ENCODE results near the gene CRYBG2.

Gene CRYBG2

GRCh38 chr1:26372039-26372438 lies 18.1 kb upstream of the CRYBG2 start:
- Histone ChIP-seq H3K4me3 (ENCODE audit: low read depth in 1 of 2, low read length in 2 of 2) (no peak overlapping the region), H3K9me3 (ENCODE audit: control insufficient read depth in 1 of 2, low read length in 2 of 2) (no peaks in the 10 kb centered on the region), H3K9ac (ENCODE audit: low read depth in 1 of 2, low read length in 2 of 2) (no peak overlapping the region), H3K27ac (ENCODE audit: low read depth, low read length) (no peak overlapping the region), H3K4me1 (ENCODE audit: control insufficient read depth in 1 of 2, insufficient read depth in 2 of 2, low read length in 2 of 2) (peaks cover 0 to 5% of the 10 kb centered on the region in 2 donors), H3K27me3 (ENCODE audit: control insufficient read depth in 1 of 2, insufficient read depth in 2 of 2, low read length in 2 of 2) (no peaks in the 10 kb centered on the region), H3K36me3 (ENCODE audit: control insufficient read depth in 1 of 2, insufficient read depth in 2 of 2, low read length in 2 of 2) (no peaks in the 10 kb centered on the region)

DNA sequence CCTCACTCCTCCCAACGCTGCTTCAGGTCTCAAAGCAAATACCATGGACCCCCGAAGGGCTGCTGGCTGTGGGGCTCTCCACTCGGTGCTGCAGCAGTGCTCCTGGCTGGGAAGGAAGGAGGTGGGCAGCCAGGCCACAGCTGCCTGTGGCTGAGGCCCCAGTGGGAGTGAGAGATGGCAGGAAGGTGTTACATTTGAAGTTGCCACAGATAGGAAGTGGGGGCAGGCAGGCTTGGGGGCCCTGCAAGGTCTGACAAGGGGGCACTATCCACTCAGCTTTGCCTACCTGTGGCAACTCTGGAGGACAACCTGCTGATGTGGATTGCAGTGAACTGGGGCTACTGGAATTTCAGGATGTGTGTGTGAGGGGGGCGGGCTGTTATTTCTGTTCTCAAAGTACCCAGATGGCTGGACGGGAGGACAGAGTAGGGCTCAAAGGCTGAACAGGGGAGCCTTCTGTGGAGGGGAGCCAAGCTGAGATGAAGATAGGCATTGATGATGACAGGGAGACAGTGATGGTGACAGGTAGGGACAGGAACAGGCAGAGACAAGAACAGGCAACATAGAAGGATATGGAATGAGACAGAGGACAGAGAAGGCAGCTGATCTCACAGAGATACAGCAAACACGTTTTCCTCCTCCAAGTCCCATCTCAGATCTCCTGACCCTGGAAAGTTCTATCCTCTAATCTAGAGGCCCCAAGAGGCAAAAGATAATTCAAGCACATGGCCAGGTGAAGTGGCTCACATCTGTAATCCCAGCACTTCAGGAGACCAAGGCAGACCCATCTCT lies 16.9 kb upstream of the CRYBG2 start:
- H3K27ac ChIP-seq (ENCODE audit: low read depth, low read length): no peak overlapping the region
- H3K4me1 ChIP-seq (ENCODE audit: control insufficient read depth in 1 of 2, insufficient read depth in 2 of 2, low read length in 2 of 2): peaks cover 0 to 5% of the 10 kb centered on the region in 2 donors
- H3K36me3 ChIP-seq (ENCODE audit: control insufficient read depth in 1 of 2, insufficient read depth in 2 of 2, low read length in 2 of 2): no peaks in the 10 kb centered on the region
- H3K9me3 ChIP-seq (ENCODE audit: control insufficient read depth in 1 of 2, low read length in 2 of 2): no peaks in the 10 kb centered on the region
- H3K4me3 ChIP-seq (ENCODE audit: low read depth in 1 of 2, low read length in 2 of 2): no peak overlapping the region
- no peaks in the 10 kb centered on the region for H3K27me3 ChIP-seq (ENCODE audit: control insufficient read depth in 1 of 2, insufficient read depth in 2 of 2, low read length in 2 of 2)
- no peak overlapping the region for H3K9ac ChIP-seq (ENCODE audit: low read depth in 1 of 2, low read length in 2 of 2)

DNA sequence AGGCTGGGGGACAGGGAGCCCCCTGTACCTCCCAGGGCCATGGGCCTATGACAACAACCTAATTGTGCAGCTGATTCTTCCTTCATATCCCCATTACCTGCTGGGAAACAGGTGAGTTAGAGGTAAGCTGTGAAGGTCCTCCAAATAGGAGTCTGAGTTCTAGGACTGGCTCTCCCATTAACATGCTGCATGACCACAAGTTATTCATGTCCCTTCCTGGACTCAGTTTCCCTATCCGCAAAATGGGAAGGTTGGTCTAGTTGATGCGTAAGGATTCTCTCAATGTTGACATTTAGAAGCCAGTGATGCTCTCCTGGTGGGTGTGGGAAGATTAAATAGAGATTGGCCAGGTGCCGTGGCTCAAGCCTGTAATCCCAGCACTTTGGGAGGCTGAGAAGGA lies 14.6 kb upstream of the CRYBG2 start:
- Histone ChIP-seq H3K9me3 (ENCODE audit: control insufficient read depth in 1 of 2, low read length in 2 of 2) (no peaks in the 10 kb centered on the region), H3K27me3 (ENCODE audit: control insufficient read depth in 1 of 2, insufficient read depth in 2 of 2, low read length in 2 of 2) (peaks cover 3 to 4% of the 10 kb centered on the region in 2 donors)

GRCh38 chr1:26368006-26368405 lies 14.1 kb upstream of the CRYBG2 start:
- no peaks in the 10 kb centered on the region for H3K9me3 ChIP-seq (ENCODE audit: control insufficient read depth in 1 of 2, low read length in 2 of 2)
- no peaks in the 10 kb centered on the region for H3K36me3 ChIP-seq (ENCODE audit: control insufficient read depth in 1 of 2, insufficient read depth in 2 of 2, low read length in 2 of 2)
- H3K27me3 ChIP-seq (ENCODE audit: control insufficient read depth in 1 of 2, insufficient read depth in 2 of 2, low read length in 2 of 2): peaks cover 3 to 4% of the 10 kb centered on the region in 2 donors
- H3K9ac ChIP-seq (ENCODE audit: low read depth in 1 of 2, low read length in 2 of 2): no peak overlapping the region
- no peak overlapping the region for H3K27ac ChIP-seq (ENCODE audit: low read depth, low read length)
- H3K4me1 ChIP-seq (ENCODE audit: control insufficient read depth in 1 of 2, insufficient read depth in 2 of 2, low read length in 2 of 2): peaks cover 0 to 8% of the 10 kb centered on the region in 2 donors
- H3K4me3 ChIP-seq (ENCODE audit: low read depth in 1 of 2, low read length in 2 of 2): no peak overlapping the region

More for the DNA sequence above, 14.6 kb upstream of the CRYBG2 start:
- no peak overlapping the region for H3K9ac ChIP-seq (ENCODE audit: low read depth in 1 of 2, low read length in 2 of 2)
- no peak overlapping the region for H3K4me3 ChIP-seq (ENCODE audit: low read depth in 1 of 2, low read length in 2 of 2)
- no peaks in the 10 kb centered on the region for H3K36me3 ChIP-seq (ENCODE audit: control insufficient read depth in 1 of 2, insufficient read depth in 2 of 2, low read length in 2 of 2)
- H3K4me1 ChIP-seq (ENCODE audit: control insufficient read depth in 1 of 2, insufficient read depth in 2 of 2, low read length in 2 of 2): peaks cover 0 to 8% of the 10 kb centered on the region in 2 donors
- H3K27ac ChIP-seq (ENCODE audit: low read depth, low read length): no peak overlapping the region

- Histone ChIP-seq H3K4me1 (ENCODE audit: control insufficient read depth in 1 of 2, insufficient read depth in 2 of 2, low read length in 2 of 2) (peaks cover 0 to 4% of the 10 kb centered on the region in 2 donors), H3K36me3 (ENCODE audit: control insufficient read depth in 1 of 2, insufficient read depth in 2 of 2, low read length in 2 of 2) (no peaks in the 10 kb centered on the region), H3K4me3 (ENCODE audit: low read depth in 1 of 2, low read length in 2 of 2) (no peak overlapping the region), H3K9me3 (ENCODE audit: control insufficient read depth in 1 of 2, low read length in 2 of 2) (no peaks in the 10 kb centered on the region), H3K27ac (ENCODE audit: low read depth, low read length) (no peak overlapping the region), H3K9ac (ENCODE audit: low read depth in 1 of 2, low read length in 2 of 2) (no peak overlapping the region), H3K27me3 (ENCODE audit: control insufficient read depth in 1 of 2, insufficient read depth in 2 of 2, low read length in 2 of 2) (peaks cover 3 to 4% of the 10 kb centered on the region in 2 donors)
Observed at GRCh38 chr1:26367441-26367840, 13.5 kb upstream of the CRYBG2 start.

GRCh38 chr1:26364956-26365355 lies 11.0 kb upstream of the CRYBG2 start:
- H3K27me3 ChIP-seq (ENCODE audit: control insufficient read depth in 1 of 2, insufficient read depth in 2 of 2, low read length in 2 of 2): peaks cover 18 to 25% of the 10 kb centered on the region in 2 donors
- no peak overlapping the region for H3K27ac ChIP-seq (ENCODE audit: low read depth, low read length)
- no peaks in the 10 kb centered on the region for H3K9me3 ChIP-seq (ENCODE audit: control insufficient read depth in 1 of 2, low read length in 2 of 2)
- peaks cover 6 to 17% of the 10 kb centered on the region in 2 donors for H3K4me1 ChIP-seq (ENCODE audit: control insufficient read depth in 1 of 2, insufficient read depth in 2 of 2, low read length in 2 of 2)
- H3K36me3 ChIP-seq (ENCODE audit: control insufficient read depth in 1 of 2, insufficient read depth in 2 of 2, low read length in 2 of 2): no peaks in the 10 kb centered on the region
- no peak overlapping the region for H3K4me3 ChIP-seq (ENCODE audit: low read depth in 1 of 2, low read length in 2 of 2)
- no peak overlapping the region for H3K9ac ChIP-seq (ENCODE audit: low read depth in 1 of 2, low read length in 2 of 2)

DNA sequence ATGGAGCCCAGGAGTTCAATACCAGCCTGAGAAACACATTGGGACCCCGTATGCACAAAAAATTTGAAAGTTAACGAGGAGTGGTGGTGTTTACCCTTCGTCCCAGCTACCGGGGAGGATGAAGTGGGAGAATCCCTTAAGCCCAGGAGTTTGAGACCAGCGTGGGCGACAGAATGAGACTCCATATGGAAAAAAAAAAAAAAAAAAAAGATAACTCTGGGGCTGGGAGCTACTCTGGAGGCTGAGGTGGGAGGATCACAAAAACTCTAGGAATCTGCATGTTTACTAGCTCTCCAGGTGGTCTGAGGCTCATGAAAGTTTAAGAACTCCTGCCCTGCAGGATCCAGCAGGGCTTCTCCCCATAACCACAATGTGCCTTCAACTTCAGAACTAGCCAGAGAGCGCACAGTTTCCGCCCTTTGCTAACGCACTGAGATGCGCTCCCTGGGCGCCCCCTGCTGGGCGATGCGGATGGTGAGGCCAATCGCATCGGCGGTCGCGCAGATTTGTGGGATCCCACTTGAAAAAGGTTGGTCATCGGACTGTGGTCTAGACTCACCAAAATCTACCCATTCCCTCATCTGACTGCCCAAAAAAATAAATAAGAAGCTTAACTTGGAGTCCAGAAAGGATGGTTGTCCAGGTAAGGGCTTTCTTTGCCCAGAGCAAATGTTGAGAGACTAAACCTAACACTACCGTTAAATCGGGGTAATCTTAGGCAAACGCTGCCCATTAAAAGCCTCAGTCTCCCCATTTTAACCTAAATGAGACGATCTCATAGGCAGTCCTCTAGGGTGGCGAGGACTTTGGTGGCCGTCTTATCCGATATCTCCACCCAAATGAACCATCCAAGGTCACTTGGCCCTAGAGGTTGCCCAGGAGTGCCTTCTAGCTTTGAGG lies 9.9 kb upstream of the CRYBG2 start:
- H3K4me3 ChIP-seq (ENCODE audit: low read depth in 1 of 2, low read length in 2 of 2): no peak overlapping the region
- peaks cover 18 to 25% of the 10 kb centered on the region in 2 donors for H3K27me3 ChIP-seq (ENCODE audit: control insufficient read depth in 1 of 2, insufficient read depth in 2 of 2, low read length in 2 of 2)
- H3K36me3 ChIP-seq (ENCODE audit: control insufficient read depth in 1 of 2, insufficient read depth in 2 of 2, low read length in 2 of 2): no peaks in the 10 kb centered on the region

GRCh38 chr1:26362331-26362730 lies 8.4 kb upstream of the CRYBG2 start:
- Histone ChIP-seq H3K27ac (ENCODE audit: low read depth, low read length) (no peak overlapping the region), H3K27me3 (ENCODE audit: control insufficient read depth in 1 of 2, insufficient read depth in 2 of 2, low read length in 2 of 2) (peaks cover 18 to 25% of the 10 kb centered on the region in 2 donors), H3K9ac (ENCODE audit: low read depth in 1 of 2, low read length in 2 of 2) (no peak overlapping the region), H3K4me1 (ENCODE audit: control insufficient read depth in 1 of 2, insufficient read depth in 2 of 2, low read length in 2 of 2) (peaks cover 16 to 27% of the 10 kb centered on the region in 2 donors), H3K9me3 (ENCODE audit: control insufficient read depth in 1 of 2, low read length in 2 of 2) (no peaks in the 10 kb centered on the region), H3K36me3 (ENCODE audit: control insufficient read depth in 1 of 2, insufficient read depth in 2 of 2, low read length in 2 of 2) (no peaks in the 10 kb centered on the region), H3K4me3 (ENCODE audit: low read depth in 1 of 2, low read length in 2 of 2) (no peak overlapping the region)

More for the DNA sequence above, 9.9 kb upstream of the CRYBG2 start:
- H3K9me3 ChIP-seq (ENCODE audit: control insufficient read depth in 1 of 2, low read length in 2 of 2): no peaks in the 10 kb centered on the region
- no peak overlapping the region for H3K9ac ChIP-seq (ENCODE audit: low read depth in 1 of 2, low read length in 2 of 2)
- H3K4me1 ChIP-seq (ENCODE audit: control insufficient read depth in 1 of 2, insufficient read depth in 2 of 2, low read length in 2 of 2): peaks cover 8 to 20% of the 10 kb centered on the region in 2 donors
- no peak overlapping the region for H3K27ac ChIP-seq (ENCODE audit: low read depth, low read length)

DNA sequence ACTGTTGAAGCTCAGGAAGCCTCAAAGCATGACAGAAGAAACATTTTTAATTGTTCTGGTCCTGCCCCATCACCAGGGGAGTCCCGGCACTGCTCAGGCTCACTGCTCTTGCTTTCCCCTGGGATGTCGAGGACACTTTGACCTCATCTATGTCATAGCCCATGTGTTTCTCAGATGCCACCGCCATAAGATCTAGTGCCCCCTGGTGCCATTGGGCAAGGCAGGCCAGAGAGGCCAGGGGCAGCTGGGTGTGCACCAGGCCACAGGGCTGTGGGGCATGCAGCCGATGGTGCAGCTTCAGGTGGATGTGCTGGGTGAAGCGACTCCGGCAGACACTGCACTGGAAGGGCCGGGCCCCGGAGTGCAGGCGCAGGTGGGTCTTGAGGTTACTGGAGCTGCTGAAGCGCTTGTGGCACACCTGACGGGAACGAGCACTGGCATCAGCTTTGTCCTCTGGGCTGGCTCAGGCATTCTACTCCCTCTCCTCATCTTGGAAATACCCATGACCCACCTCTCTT lies 7.7 kb upstream of the CRYBG2 start:
- Histone ChIP-seq H3K9ac (ENCODE audit: low read depth in 1 of 2, low read length in 2 of 2) (no peak overlapping the region), H3K9me3 (ENCODE audit: control insufficient read depth in 1 of 2, low read length in 2 of 2) (no peaks in the 10 kb centered on the region), H3K36me3 (ENCODE audit: control insufficient read depth in 1 of 2, insufficient read depth in 2 of 2, low read length in 2 of 2) (no peaks in the 10 kb centered on the region), H3K27ac (ENCODE audit: low read depth, low read length) (no peak overlapping the region), H3K4me1 (ENCODE audit: control insufficient read depth in 1 of 2, insufficient read depth in 2 of 2, low read length in 2 of 2) (peaks cover 21 to 32% of the 10 kb centered on the region in 2 donors), H3K27me3 (ENCODE audit: control insufficient read depth in 1 of 2, insufficient read depth in 2 of 2, low read length in 2 of 2) (peaks cover 18 to 25% of the 10 kb centered on the region in 2 donors), H3K4me3 (ENCODE audit: low read depth in 1 of 2, low read length in 2 of 2) (no peak overlapping the region)

All from duodenal mucosa (tissue), 2 donors.